Measurements from ENCODE around the gene CDC5L.

Gene CDC5L

GRCh38 chr6:44475779-44476434, 88.4 kb downstream of the CDC5L start:
- DNase-seq: peak; percentile 73

- no peak for DNase-seq
These were observed 89.3 kb downstream of the CDC5L start for GRCh38 chr6:44476849-44477248.

- no peak for DNase-seq
These were observed 89.9 kb downstream of the CDC5L start for GRCh38 chr6:44477293-44477894.

GRCh38 chr6:44478158-44478557, 90.7 kb downstream of the CDC5L start:
- DNase-seq: no peak

GRCh38 chr6:44478591-44479254, 91.2 kb downstream of the CDC5L start:
- DNase-seq: no peak

GRCh38 chr6:44480097-44480541, 92.6 kb downstream of the CDC5L start:
- DNase-seq: peak; percentile 60

GRCh38 chr6:44481056-44481455, 93.5 kb downstream of the CDC5L start:
- DNase-seq: no peak

GRCh38 chr6:44481760-44482159, 94.3 kb downstream of the CDC5L start:
- DNase-seq: no peak

- peak; percentile 94 for DNase-seq
These were observed 98.3 kb downstream of the CDC5L start for GRCh38 chr6:44485601-44486401.

- DNase-seq: no peak
These were observed 99.5 kb downstream of the CDC5L start for GRCh38 chr6:44487002-44487401.

GRCh38 chr6:44487586-44487985, 100.1 kb downstream of the CDC5L start:
- DNase-seq: peak; percentile 64

GRCh38 chr6:44489910-44490604, 102.6 kb downstream of the CDC5L start:
- DNase-seq: peak; percentile 98

GRCh38 chr6:44493132-44493531, 105.6 kb downstream of the CDC5L start:
- no peak for DNase-seq

- no peak for DNase-seq
These were observed 106.1 kb downstream of the CDC5L start for GRCh38 chr6:44493593-44493992.

GRCh38 chr6:44494011-44494501, 106.5 kb downstream of the CDC5L start:
- DNase-seq: peak; percentile 88

GRCh38 chr6:44495036-44495901, 107.8 kb downstream of the CDC5L start:
- DNase-seq: no peak

GRCh38 chr6:44496665-44497369, 109.3 kb downstream of the CDC5L start:
- DNase-seq: peak; percentile 42

- no peak for DNase-seq
These were observed 110.3 kb downstream of the CDC5L start for GRCh38 chr6:44497807-44498206.

- no peak for DNase-seq
These were observed 110.9 kb downstream of the CDC5L start for GRCh38 chr6:44498436-44498835.

GRCh38 chr6:44499609-44500008, 112.1 kb downstream of the CDC5L start:
- no peak for DNase-seq
